NCI-H1092 (cell line): ENCODE results near the gene TIE1.

Experiments
- DNase-seq: peaks from one replicate; lab custom pipeline; 2025; lab: John Stamatoyannopoulos, UW

The TIE1 gene

DNA sequence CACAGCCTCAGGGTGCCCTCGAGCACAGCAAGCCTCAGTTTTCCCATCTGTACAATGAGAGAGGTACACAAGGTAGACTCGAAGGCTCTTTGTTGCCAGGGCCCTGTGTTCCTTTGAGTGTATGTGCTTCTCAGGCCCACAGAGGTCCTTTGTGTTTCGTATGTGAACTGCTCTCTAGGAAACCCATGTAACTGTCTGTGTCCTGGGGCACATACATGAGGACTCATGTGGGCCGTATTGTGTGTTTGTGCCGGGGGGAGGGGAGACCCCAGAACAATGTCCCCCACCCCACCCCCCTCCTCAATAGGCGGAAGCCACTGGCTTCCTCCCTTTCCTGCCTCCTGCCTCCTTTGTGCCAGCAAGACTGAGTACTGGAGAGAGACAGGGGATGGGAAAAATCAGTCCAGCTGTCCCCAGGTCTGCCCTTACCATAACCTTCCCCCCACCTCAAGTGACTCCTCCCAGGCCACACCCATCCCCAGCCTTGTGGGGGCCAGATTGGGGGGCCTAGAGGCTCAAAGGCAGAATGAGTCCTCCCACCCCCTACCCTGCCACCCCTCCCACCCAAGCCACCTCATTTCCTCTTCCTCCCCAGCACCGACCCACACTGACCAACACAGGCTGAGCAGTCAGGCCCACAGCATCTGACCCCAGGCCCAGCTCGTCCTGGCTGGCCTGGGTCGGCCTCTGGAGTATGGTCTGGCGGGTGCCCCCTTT is at the start of gene TIE1:
TSS of gene TIE1 (plus strand) at position 605 of the 717 bp plus-strand sequence. CDS start at position 695, 90 bp downstream.
- DNase-seq, result no peak

DNA sequence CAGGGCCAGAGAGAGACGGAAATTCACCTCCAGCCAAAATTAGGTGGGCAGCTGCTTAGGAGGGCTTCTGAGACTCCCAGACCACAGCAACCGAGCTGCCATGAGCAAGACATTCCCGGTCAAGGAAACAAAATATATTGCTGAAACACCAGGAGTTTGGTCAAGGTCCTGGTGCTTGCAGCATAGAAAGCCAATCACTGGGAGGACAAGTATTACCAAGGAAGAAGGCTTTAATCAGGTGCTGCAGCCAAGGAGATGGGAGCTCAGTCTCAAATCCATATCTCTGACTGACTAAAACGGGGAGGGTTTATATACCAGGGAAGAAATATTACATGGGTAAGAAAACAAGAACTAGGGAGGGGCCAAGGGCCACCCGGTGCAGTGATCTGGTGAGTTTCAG is 49.8 kb upstream of the TIE1 start:
- no peak for DNase-seq

DNA sequence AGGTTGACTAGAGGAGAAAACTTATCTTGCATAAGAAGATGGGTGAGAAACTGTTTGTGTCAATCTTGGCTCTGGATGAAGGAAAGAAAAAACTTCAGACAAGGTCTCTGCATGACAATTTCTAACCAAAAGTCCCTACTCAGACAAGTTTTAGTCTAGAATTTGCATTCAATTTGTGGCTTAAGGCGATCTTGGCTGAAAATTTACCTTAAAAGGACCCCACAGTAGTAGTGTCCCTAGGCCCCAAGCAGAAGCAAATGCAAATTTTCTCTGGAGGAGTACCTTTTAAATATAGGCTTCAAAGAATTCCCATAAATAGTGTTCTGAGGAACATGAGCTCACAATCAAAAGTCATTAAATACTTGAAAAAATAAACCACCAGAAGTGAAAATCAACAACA is 48.6 kb upstream of the TIE1 start:
- DNase-seq, result no peak

- DNase-seq, result no peak
These were observed 47.6 kb upstream of the TIE1 start for GRCh38 chr1:43253173-43253572.

GRCh38 chr1:43253876-43254275 is 46.9 kb upstream of the TIE1 start:
- no peak for DNase-seq

DNA sequence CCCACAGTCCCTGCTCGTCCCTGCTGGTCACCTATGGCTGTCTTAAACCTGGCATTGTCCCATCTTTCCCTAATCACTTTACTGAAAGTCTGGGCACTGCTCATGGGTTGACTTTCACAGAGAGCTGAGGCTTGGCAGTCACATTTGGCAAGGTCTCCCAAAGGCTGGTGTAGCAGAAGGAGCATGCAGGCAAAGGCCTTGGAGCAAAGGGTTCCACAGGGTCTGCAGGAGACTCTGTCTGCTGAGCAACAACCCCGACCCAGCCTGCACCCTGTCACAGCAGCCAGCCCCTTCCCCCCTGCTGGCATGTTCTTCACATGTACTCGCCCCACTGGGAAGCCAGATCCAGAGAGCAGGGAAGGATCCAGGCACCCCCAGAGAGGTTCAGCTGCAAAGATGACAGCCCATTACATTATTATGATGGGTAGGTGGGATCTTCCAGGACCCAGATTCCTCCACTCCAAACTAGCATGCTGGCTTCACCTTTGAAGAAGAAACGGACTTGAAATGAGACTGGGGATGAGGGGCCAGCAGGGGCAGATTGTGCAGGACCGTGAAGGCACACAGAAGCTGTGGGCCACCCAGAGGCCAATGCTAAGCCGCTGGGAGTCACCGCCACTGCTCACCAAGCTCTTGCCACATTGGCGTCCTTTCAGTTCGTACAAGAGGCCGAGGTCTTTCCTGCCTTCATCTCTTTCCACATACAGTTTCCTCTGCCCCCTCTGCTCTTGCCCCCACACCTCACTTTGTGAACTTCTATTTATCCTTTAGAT is 45.2 kb upstream of the TIE1 start:
- DNase-seq, result no peak

- no peak for DNase-seq
These were observed 43.9 kb upstream of the TIE1 start for GRCh38 chr1:43256675-43257570.

- DNase-seq, result no peak
These were observed 42.4 kb upstream of the TIE1 start for GRCh38 chr1:43258370-43258769.

- no peak for DNase-seq
These were observed 35.4 kb upstream of the TIE1 start for GRCh38 chr1:43265431-43265830.

DNA sequence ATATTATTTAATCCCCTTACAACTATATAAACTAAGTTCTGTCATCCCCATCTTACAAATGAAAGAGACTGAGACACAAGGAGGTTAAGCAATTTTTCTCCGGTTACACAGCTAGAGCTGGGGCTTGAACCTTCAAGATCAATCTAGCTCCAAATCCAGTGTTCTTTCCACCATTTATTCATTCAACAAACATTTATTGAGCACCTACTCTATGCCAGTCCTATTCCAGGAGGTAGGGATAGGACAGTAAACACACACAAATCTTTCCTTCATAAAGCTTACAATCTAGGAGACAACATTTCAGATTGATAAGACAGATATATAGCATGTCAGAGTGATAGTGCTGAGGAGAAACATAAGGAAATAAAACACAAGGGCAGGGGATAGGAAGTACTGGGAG is 33.9 kb upstream of the TIE1 start:
- no peak for DNase-seq

GRCh38 chr1:43267291-43267805 is 33.4 kb upstream of the TIE1 start:
- DNase-seq, result no peak

- no peak for DNase-seq
These were observed 32.9 kb upstream of the TIE1 start for GRCh38 chr1:43267818-43268425.

- DNase-seq, result no peak
These were observed 31.0 kb upstream of the TIE1 start, which contains the start of gene TMEM125 for GRCh38 chr1:43269627-43270375. TSS of gene TMEM125 (plus strand) at chr1:43269983. CDS start at chr1:43272723, 2,740 bp downstream.

GRCh38 chr1:43270421-43271095 is 30.2 kb upstream of the TIE1 start:
- DNase-seq, result no peak

DNA sequence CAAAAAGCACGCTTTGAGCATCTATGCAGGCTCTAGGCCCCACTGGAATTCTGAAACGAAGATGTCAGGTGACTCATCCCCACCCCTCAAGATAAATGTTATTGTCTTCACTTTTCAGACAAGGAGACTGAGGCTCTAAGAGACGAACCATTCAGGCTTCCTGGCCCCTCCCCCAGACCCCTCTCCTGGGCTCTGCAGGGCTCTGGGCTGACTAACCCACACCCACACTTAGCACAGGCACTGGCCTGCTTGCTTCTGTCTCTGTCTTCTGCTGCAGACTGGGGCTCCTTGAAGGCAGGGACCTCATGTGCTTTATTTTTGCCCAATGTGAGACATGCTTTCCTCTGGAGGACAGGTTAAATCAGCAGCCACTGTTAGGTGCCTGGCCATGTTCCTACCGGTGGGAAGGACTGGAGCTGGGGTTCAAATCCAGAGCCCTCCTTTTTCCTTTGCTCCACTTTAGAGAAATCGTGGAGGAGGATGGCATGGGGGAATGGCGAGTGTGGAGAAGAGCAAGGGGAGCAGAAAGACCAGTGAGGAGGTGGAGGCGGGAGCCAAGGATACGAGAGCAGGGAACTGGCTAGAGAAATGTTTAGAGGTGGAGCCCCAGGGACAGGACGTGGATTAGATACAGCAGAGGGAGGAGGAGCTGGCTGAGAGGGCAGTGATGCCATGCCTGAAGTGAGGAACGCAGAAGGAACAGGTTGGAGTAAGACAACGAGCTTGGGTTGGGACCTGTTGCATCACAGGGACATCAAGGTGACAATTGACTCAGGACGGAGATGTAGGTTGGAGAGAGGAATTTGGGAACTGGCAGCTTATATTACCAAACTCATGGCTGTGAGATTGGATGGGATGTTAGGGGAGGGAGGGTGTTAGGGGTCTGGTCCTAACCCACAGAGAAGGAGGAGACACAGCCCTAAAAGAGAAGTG is 29.3 kb upstream of the TIE1 start:
- no peak for DNase-seq

DNA sequence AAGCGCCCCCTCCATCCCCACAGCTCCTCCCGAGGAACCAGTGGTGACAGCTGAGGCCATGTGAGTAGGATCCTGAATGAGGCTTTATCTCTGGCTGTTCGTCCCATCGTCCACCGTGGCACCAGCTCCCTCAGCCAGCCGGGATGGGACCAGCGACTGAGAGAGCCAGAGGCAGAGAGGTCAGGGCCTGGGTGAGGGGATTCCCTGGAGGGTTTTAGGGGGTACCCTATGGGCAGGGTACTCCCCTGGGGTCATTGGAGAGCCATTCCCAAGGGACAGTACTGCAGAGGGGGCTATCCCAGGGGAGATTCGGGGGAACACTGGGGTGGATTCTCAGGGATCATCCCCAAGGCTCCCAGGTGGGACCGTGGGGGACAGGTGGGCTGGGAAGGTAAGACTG is 28.6 kb upstream of the TIE1 start:
- DNase-seq, result no peak

DNA sequence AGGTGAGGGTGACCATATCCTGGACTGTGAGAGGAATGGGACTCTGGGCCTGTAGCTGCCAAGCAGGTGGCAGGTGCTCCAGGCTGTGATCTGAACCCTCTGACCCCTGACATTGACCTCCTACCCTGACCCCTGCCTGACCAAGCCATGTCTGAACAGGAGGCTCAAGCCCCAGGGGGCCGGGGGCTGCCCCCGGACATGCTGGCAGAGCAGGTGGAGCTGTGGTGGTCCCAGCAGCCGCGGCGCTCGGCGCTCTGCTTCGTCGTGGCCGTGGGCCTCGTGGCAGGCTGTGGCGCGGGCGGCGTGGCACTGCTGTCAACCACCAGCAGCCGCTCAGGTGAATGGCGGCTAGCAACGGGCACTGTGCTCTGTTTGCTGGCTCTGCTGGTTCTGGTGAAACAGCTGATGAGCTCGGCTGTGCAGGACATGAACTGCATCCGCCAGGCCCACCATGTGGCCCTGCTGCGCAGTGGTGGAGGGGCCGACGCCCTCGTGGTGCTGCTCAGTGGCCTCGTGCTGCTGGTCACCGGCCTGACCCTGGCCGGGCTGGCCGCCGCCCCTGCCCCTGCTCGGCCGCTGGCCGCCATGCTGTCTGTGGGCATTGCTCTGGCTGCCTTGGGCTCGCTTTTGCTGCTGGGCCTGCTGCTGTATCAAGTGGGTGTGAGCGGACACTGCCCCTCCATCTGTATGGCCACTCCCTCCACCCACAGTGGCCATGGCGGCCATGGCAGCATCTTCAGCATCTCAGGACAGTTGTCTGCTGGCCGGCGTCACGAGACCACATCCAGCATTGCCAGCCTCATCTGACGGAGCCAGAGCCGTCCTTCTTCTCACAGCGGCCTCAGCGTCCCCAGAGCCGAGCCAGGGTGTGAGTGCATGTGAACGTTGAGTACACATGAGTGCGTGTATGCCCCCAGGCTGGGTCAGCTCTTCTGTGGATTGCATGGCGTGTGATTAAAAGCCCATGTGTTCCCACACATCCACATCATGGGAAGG is 27.9 kb upstream of the TIE1 start:
- no peak for DNase-seq

DNA sequence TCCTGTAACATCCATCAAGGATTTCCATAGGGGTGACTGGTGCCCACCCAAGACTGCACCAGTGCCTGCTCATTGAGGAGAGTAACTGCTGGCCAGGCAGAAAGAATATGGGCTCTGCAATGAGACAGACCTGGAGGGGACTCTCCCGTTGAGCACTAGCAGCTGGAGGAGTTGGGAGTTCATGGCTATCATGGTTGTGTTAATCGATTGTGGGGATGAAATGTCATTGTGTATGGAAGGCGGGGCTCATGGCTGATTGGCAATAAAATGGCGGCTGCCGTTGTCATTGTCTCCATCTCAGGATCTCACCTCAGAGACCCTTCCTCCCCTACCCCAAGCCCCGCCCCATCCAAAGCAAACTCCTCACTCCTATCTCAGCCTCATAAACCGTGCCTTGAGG is 27.1 kb upstream of the TIE1 start:
- no peak for DNase-seq
